GM13977 (cell line): Measurements from ENCODE around the gene NABP2.
"Not testable (repeated sequence)": the region's sequence is repeated elsewhere in the genome, so short reads cannot be mapped to it uniquely, and the experiment has no call there.

ENCODE experiments used
- DNase-seq: peaks from one replicate; pipeline ENCODE4 v3.0.0; 2012; ENCODE audit warnings: low spot score
- in situ Hi-C: fragments of 300-500 bp; cut with MboI; formaldehyde crosslinking; loops from one replicate; pipeline ENCODE4 v1.12.0; 2022; ENCODE audit warnings: low sequenced_read_pairs, low pct_unique_long_range_greater_than_20kb, mixed read lengths, inconsistent platforms; ENCODE audit not compliant: unreplicated experiment
- TF ChIP-seq, protein P1 (sequence below): IDR thresholded peaks from 2 replicates; pipeline ENCODE4 v1.5.1; 2012; ENCODE audit warnings: mild to moderate bottlenecking, control low read depth; ENCODE audit not compliant: insufficient read depth; ENCODE audit errors: extremely low read depth, missing control alignments

Gene NABP2

DNA sequence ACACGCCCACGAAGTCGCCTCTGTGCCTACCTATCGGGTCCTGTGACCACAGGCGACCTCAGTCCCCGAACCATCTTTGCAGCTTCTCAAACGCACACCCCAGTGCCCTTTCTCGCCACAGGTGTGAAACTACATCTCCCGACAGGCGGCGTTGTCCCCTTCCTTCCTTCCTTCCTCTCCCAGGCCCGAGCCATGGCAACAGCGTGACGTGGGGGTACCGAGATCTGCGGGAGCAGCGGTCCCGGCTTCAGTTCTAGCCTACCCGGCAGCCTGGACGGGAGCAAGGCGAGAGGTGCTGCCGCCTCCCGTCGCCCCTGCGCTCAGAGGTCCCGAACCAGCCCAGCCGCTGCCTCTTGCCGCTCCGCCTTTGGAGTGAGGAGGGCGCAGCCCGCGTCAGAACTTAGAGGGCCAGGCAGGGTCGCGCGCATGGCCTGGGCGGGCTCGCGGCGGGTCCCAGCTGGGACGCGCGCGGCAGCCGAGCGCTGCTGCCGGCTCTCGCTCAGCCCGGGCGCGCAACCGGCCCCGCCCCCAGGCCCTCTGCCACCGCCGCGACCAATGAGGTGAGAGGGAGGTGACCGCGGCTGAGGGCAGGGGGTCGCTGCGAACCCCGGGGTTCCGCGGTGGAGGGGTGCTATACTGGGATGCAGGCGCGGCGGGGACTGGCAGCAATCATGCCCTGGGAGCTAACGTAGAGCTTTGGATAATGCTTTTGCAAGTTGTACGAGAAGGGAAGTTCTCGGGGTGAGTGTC lies 42.7 kb downstream of the NABP2 start, which contains the start of gene COQ10A:
Gene COQ10A, plus strand, starts transcription at position 250 of the 750 bp plus-strand sequence. Its CDS starts 177 bp downstream, at position 427.
- TF ChIP-seq, protein P1, sequence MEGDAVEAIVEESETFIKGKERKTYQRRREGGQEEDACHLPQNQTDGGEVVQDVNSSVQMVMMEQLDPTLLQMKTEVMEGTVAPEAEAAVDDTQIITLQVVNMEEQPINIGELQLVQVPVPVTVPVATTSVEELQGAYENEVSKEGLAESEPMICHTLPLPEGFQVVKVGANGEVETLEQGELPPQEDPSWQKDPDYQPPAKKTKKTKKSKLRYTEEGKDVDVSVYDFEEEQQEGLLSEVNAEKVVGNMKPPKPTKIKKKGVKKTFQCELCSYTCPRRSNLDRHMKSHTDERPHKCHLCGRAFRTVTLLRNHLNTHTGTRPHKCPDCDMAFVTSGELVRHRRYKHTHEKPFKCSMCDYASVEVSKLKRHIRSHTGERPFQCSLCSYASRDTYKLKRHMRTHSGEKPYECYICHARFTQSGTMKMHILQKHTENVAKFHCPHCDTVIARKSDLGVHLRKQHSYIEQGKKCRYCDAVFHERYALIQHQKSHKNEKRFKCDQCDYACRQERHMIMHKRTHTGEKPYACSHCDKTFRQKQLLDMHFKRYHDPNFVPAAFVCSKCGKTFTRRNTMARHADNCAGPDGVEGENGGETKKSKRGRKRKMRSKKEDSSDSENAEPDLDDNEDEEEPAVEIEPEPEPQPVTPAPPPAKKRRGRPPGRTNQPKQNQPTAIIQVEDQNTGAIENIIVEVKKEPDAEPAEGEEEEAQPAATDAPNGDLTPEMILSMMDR: peak; percentile 44
- in situ Hi-C loops: no loop called here
- peak; percentile 95 for DNase-seq

DNA sequence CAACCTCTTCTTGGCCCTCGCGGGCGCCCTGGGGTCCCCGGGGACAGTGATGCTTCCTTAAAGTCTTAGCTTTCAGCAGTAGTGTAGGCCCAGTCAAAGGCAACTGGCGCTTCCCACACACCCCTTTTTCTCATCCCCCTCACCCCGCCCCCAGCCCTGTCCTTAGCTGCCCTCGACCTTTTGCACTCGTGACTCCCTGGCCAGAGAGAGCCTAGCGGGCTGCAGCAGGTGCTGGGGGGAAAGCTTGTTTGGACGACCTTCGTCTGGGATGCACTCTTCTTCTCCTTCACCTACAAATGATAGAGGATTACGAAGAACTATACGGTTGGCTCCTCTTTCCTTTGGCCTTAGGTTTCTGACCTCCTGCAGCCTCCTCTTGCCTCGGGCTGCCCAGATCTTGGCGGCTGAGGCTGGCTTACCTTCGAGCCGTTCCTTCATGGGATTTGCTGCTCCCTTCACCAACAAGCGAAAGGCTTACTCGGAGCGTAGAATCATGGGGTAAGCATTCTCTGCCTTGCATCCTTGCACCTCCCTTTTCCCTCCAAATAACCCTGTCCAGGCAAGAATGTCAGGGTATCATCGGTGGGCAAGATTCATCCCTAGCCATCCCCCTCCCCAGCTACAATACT lies 43.4 kb downstream of the NABP2 start:
- TF ChIP-seq, protein P1: no peak
- in situ Hi-C loops: no loop called here
- DNase-seq: no peak

DNA sequence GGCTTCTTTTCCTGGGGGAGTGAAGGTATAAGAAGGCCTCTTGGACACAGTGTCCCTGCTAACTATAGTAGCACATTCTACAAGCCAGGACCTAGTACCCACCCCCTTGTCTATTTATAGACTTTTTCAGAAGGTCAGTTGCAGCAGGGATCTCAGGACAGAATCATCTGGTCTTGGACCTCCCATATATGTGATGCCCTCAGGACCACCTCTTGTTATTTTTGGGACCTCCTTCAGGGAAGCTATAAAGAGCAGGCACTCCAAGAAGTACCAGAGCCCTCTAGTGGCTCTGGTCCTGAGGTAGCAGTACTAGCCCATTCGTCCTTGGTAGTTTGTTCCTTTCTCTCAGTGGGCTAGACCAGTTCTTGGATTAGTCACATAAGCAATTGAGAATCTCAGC lies 46.9 kb downstream of the NABP2 start:
- TF ChIP-seq, protein P1: peak; percentile 50
- in situ Hi-C loops: no loop called here
- no peak for DNase-seq

DNA sequence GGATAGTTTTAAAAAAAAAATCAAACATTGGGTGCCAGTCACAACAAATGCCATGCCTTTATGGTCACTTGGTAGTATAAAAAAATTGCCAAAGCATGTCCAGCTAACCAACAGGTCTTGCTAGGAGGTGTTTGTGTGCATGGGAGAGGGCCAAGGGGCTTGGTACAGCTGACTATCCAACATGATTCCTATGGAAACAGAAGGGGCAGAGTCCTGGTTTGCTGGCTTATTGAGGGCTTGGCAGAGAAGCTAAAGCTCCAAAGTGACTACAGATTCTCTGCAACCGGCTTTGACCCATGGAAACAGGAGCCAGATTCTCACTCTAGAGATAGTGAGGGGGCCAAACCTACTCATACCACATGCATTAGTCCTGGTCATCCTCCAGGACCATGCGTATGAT lies 48.3 kb downstream of the NABP2 start:
- in situ Hi-C loops, DNase-seq: not testable (repeated sequence)

DNA sequence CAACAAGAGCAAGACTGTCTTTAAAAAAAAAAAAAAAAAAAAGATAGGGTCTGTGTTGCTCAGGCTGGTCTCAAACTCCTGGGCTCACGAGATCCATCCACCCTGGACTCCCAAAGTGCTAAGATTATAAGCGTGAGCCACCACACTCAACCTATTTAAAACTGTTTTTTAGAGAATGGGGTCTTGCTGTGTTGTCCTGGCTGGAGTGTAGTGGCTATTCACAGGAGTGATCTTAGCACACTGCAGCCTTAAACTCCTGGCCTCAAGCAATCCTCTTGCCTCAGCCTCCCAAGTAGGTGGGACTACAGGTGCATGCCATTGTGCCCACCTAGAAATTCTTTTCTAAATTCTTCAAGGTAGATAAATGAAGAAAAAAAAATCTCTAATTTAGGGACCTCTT lies 50.2 kb downstream of the NABP2 start:
- in situ Hi-C loops: no loop called here
- TF ChIP-seq, protein P1: no peak
- DNase-seq: no peak

DNA sequence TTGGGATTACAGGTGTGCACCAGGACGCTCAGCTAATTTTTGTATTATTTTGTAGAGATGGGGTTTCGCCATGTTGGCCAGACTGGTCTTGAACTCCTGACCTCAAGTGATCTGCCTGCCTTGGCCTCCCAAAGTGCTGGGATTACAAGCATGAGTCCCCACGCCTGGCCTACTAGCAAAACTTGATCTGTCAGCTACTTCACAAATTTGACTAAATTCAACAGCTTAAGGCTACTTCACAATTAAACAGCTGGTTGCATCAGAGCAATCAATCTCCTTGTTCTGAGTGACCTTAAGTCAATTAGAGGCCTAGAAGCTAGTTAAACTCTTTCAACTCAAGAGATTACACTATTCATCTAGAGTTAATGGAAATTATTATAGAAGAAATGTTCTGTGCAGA lies 54.8 kb downstream of the NABP2 start:
- no peak for DNase-seq
- in situ Hi-C loops: no loop called here
- TF ChIP-seq, protein P1: no peak
